GM23338 (cell line): ENCODE results near the gene SERPINH1.

Source experiments
- JUNB ChIP-seq: IDR thresholded peaks from one replicate; pipeline ENCODE4 v1.6.1; 2016; ENCODE audit warnings: antibody characterized with exemption; ENCODE audit not compliant: unreplicated experiment
- TF ChIP-seq, protein P1 (sequence below), 2 experiments: fragments of 200-600 bp in 1 of 2; sonication (generic) in 1 of 2; conservative IDR thresholded peaks; 2 replicates each; pipeline versions ENCODE4 v1.5.1 to v1.6.1; 2016 to 2017; ENCODE audit warnings: antibody characterized with exemption in 2 of 2, low read depth in 2 of 2, mild to moderate bottlenecking in 2 of 2, moderate library complexity in 1 of 2

DNA sequence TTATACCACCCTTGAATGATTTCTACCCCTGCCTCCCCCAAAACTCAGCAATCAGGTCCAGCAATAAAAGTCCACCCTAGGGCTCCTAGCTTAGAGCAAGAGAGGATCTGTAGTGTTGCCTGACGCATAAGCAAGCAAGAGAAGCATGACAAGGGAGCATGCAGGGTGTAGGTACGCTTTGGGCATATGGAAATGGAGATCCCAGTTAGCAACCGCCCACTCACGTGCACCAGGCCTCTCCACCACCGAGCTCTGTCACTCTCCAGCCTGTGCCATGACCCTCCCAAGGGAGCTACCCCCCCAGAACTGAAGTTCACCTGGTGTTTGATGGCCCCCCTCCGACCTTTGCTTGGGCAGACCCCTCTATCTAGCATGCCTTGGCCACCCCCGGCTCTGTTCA is 39.4 kb downstream of the SERPINH1 start:
- TF ChIP-seq, protein P1, sequence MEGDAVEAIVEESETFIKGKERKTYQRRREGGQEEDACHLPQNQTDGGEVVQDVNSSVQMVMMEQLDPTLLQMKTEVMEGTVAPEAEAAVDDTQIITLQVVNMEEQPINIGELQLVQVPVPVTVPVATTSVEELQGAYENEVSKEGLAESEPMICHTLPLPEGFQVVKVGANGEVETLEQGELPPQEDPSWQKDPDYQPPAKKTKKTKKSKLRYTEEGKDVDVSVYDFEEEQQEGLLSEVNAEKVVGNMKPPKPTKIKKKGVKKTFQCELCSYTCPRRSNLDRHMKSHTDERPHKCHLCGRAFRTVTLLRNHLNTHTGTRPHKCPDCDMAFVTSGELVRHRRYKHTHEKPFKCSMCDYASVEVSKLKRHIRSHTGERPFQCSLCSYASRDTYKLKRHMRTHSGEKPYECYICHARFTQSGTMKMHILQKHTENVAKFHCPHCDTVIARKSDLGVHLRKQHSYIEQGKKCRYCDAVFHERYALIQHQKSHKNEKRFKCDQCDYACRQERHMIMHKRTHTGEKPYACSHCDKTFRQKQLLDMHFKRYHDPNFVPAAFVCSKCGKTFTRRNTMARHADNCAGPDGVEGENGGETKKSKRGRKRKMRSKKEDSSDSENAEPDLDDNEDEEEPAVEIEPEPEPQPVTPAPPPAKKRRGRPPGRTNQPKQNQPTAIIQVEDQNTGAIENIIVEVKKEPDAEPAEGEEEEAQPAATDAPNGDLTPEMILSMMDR (conservative IDR thresholded peaks at IDR 0.05; ENCODE audit: low read depth in 2 of 2), result no peak
- TF ChIP-seq JUNB, result no peak
